H1 (cell line): Measurements from ENCODE around the gene RELN. TPM values are rescaled to one million over a fixed set of nuclear protein-coding genes. Genes with fewer than 3 reads are reported as not detected.

Experiments
- GABPA ChIP-seq: IDR thresholded peaks from 2 replicates; pipeline ENCODE4 v1.6.1; 2011; ENCODE audit warnings: mild to moderate bottlenecking, low read length, moderate library complexity, borderline replicate concordance; ENCODE audit not compliant: insufficient read depth
- RAD21 ChIP-seq, 2 experiments: IDR thresholded peaks in 1 of 2; conservative IDR thresholded peaks in 1 of 2; 2 replicates each; pipeline ENCODE4 v1.6.1; 2011; ENCODE audit warnings: low read depth in 2 of 2, low read length in 2 of 2, improper control_type of control experiment in 1 of 2, inconsistent platforms in 1 of 2, mild to moderate bottlenecking in 1 of 2, moderate library complexity in 1 of 2
- polyA plus RNA-seq, 7 experiments: library from polyadenylated mRNA; depleted of rRNA in 3 of 7; stranded (reverse) in 5 of 7; unstranded in 2 of 7; fragments of >200 nt in 5 of 7; fragments of 200-250 nt in 2 of 7; gene quantifications; 1 replicate in 5 of 7; 2 replicates in 1 of 7; 4 replicates in 1 of 7; pipeline versions ENCODE4 v1.2.1 to v1.2.3, GENCODE V29; 2011 to 2013; ENCODE audit warnings: missing spikeins in 2 of 7, mixed read lengths in 2 of 7
- total RNA-seq: library from RNA; stranded (reverse); fragmentation: NEBNext Ultra II Directional; extraction: Animal tissue kit (Norgen Biotek cat#: 25700); gene quantifications from 2 replicates; pipeline ENCODE4 v1.2.1, GENCODE V29; 2021
- TF ChIP-seq, protein P1 (sequence below): IDR thresholded peaks from 2 replicates; pipeline ENCODE4 v1.6.1; 2012; ENCODE audit warnings: low read length, inconsistent platforms

Gene RELN
- total and polyA plus RNA-seq, 2 of the 8 experiments (the other 6 are each of a cell fraction or from before 2014, with no cell fraction given), result 0.03 to 0.07 TPM

- TF ChIP-seq RAD21 (IDR thresholded peaks at IDR 0.05 in 1 of 2, conservative IDR thresholded peaks at IDR 0.05 in 1 of 2; ENCODE audit: low read depth in 2 of 2, low read length in 2 of 2), result no peak
- TF ChIP-seq, protein P1, sequence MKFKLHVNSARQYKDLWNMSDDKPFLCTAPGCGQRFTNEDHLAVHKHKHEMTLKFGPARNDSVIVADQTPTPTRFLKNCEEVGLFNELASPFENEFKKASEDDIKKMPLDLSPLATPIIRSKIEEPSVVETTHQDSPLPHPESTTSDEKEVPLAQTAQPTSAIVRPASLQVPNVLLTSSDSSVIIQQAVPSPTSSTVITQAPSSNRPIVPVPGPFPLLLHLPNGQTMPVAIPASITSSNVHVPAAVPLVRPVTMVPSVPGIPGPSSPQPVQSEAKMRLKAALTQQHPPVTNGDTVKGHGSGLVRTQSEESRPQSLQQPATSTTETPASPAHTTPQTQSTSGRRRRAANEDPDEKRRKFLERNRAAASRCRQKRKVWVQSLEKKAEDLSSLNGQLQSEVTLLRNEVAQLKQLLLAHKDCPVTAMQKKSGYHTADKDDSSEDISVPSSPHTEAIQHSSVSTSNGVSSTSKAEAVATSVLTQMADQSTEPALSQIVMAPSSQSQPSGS, result no peak
- TF ChIP-seq GABPA, result no peak
These were observed 42.3 kb downstream of the RELN start (continued) for GRCh38 chr7:103947026-103947655.
